GM19452 (cell line): ENCODE results near the gene C17orf113.
A peak's percentile ranks its signal among the peaks of the same experiment; 100 is the strongest.
"Not testable (repeated sequence)": the region's sequence is repeated elsewhere in the genome, so short reads cannot be mapped to it uniquely, and the experiment has no call there.

ENCODE experiments used
- ATAC-seq: cut with Tn5 transposase; IDR thresholded peaks from one replicate; pipeline ENCODE4 v1.9.1; 2021; ENCODE audit not compliant: unreplicated experiment

The C17orf113 gene

DNA sequence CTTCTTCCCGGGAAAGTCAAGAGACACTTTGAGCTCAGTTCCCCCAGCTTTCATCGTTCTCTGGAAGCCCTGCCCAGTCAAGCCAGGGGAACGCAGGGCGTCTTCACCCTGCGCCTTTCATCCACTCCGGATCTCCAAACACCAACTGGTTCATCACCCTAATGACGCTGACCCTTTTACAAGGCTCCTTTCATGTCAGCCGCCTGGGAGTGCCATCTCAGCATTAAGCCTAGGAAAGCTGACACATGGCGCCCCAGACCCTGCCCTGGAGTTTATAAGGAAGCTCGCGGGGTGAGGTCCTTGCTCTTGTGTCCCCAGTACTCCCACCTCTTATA, 32.6 kb downstream of the C17orf113 start:
- ATAC-seq = peak; percentile 5

DNA sequence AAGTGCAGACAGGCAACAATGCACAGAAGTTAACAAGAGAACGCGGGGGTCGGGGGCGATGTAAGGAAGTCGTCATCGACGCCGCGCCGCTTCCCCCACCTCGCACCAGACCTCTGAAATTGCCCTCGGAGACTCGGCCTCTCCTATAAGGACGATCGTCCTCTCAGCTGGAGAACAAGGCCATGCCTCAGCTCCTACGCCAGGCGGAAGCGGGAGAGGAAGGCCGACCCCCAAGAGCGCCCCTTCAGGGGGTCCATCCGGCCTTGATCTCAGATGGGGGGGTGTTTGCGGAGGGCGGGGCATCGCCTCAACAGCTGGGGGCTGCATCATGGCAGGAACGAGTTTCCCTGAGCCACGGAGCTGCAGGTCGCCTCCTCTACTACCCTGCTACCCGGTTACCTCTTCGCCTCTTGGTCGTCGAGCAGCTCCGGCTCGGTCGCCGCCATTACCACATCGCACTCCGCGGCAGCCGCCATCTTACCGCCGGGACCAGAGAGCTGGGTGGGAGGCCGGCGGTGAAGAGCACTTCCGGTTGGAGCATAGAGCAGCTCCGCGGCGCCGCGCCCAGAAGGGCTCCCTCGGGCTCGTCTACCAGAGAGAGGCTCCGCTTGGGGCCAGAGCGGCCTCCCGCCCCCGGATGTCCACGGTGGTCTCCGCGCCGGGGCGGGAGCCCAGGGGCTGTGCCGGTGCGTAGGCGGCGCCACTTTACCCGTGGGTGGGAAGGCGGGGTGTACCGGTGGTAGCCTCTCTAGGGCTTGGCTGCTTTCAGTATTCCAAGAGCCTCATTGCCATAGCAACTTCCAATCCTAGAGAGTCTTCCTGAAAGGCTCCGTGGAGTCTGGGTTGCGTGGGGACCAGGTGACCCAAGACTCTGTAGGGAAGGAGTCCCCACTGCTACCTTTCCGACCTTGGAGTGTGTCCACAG, 33.2 kb downstream of the C17orf113 start, which contains the start of gene DNAJC7:
Gene DNAJC7 (minus strand): TSS at position 499 of the 925 bp plus-strand sequence. CDS start 23 bp downstream, at position 476.
- peak; percentile 71 for ATAC-seq

DNA sequence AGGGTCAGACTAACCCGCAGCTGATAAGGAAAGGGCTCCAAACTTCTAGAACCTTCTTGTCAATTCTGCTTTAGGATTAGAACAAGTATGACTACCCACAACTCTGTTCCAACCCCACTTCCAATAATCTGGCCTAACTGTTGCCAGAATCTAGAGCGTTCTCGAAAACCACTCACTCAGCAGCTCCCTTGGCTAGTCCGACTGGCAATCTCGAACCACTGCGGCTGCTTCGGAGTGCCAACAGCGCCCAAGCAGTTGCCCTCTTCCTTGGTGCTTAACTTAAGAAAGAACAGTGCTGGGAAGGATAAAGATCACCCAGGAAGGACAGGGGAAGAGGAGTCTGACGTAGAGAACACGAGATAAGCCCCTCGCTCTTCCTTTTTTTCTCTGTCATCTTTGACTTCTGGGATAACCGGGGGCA, 34.0 kb downstream of the C17orf113 start:
- no peak for ATAC-seq

DNA sequence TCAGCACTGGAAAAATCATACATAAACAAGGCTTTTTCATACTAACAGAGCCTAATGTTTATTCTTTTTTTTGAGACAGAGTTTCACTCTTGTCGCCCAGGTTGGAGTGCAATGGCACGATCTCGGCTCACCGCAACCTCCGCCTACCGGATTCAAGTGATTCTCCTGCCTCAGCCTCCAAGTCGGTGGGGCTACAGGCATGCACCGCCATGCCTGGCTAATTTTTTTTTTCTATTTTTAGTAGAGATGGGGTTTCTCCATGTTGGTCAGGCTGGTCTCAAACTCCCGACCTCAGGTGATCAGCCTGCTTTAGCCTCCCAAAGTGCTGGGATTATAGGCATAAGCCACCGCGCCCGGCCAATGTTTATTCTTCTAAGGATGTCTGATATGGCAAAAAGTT, 36.7 kb downstream of the C17orf113 start:
- not testable (repeated sequence) for ATAC-seq

DNA sequence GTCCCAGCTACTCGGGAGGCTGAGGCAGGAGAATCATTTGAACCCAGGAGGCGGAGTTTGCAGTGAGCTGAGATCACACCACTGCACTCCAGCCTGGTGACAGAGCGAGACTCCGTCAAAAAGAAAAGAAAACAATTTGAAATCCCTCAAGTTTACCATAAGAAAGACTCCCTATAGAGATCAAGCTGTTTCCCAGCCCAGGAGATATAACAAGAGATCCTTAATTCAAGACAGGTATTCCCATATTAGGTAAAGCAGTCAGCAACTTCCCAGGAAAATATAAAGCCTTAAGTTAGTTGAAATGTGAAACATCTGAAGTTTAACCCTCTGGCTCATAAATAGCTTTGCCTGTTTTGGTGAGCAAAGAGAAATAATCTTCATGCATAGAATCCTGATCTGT, 38.0 kb downstream of the C17orf113 start:
- not testable (repeated sequence) for ATAC-seq

DNA sequence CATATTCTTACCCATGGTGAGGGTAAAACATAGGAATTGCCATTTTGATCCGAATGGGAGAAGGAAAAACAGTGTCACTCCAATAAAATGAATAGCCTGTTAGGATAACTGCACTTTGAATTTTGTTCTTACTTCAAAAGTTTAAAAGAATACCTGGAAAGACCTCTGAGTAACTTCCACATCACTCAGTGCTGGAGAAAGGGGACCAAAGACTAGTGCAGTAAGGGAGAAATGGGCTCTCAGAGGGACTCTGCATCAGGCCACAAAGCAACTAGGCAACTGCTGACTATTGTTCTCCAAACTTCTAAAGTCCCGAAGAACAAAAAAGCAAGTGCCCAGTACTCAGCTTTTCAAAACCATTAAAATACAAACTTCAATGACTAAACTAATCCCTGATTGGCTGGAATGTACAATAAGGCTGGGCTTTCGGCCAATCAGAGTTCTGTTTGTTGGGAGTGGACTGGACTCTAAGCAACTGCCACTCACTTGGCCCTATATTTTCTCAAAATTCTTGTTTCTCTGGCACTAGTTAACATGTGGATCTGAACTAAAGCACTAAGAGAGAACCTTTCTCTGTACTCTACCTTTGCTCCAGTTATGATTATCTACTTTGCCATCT, 39.4 kb downstream of the C17orf113 start:
- ATAC-seq = no peak

DNA sequence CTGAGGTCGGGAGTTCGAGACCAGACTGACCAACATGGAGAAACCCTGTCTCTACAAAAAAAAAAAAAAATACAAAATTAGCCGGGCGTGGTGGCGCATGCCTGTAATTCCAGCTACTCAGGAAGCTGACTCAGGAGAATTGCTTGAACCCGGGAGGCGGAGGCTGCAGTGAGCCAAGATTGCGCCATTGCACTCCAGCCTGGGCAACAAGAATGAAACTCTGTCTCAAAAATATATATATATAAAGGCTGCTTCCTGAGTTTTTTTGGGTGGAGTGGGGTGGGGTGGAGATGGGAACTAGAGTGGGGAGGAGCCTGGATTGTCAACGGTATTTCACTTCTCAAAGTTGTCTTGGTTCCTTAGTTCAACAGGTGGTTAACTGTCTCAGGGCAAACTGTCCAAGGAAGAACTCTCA, 40.1 kb downstream of the C17orf113 start:
- not testable (repeated sequence) for ATAC-seq

DNA sequence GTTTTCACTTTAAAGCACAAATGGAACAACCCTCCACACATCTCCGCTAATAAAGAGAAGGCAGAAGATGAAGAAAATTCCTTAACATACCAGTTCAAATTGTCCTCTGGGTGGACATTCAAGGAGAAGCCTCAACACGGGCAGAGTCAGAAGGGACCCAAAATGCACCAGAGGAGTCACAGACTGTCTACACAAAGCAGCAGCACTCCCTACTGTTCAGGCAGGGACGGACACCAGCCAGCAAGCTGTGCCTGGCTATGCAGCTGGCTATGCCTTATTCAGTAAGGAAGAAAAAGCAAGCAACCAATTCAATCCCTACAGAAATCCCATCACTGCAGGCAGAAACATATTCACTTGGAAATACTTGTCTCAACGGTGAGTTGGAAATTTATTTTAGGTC, 41.2 kb downstream of the C17orf113 start:
- ATAC-seq = no peak

DNA sequence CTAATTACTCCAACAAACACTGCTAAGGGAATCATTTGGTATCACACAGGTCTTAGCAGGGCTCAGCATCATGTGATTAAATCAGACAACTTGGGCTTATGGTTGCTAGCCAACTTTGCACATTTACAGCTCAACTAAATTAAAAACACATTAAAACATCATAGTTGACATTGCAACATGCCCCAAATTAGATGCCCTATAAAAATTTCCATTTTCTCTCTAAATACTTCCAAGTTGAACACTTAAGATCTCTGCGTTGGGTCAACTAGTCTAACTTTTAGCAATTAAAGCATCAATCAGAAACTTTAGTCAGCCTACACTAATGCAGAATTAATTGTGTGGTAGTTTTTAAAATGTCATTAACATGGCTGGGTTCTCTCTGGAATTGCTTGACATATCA, 45.2 kb downstream of the C17orf113 start:
- no peak for ATAC-seq

DNA sequence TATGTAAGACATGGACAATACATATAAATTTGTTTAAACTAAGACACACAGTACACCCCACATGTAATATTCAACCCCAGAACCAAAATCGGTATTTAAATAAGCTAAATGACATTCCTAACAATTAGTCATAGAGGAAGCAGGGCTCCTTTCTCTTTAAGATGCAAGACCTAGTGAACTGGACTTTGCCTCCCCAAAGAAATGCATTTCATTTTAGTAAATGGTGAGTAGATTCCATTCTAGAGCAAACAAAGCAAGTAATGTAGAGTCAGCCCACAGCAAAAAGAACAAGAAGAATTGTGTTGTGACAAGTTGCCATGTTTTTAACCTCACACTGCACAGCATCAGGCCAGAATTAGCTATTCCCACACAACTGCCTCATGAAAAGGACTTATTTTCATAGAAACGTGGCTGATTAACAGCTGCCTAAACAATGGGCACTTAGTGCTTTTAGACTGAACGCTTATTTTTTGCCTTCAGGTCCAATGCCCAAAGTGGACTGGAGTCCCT, 47.6 kb downstream of the C17orf113 start:
- ATAC-seq = no peak

DNA sequence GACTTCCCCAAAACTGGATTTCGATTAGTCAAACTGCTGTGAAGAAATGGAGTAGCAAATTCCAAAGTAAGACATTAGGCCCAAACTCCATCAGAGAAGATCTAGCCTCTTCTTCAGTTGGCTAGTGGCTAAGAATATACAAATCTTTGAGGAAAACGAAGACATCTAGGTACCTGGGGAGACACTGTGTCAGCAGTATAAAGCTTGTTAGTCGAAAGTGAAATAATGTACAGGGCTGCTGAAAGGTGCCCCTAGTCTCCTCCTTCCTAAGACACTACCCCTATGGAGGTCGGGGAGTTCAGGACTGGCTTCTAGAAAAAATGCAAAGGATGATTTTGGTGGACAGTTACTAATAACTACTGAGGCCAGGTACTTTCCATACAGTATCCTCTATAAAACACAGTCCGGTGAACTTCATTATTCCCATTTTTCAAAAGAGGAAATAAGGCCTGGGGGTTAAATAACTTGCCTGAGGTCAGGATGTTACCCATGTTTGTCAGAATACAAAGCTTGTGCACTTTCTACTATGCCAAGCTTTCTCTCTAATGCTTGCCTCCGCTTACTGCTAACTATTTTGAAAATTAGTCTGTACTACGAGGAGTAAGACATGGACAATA, 48.1 kb downstream of the C17orf113 start:
- no peak for ATAC-seq

DNA sequence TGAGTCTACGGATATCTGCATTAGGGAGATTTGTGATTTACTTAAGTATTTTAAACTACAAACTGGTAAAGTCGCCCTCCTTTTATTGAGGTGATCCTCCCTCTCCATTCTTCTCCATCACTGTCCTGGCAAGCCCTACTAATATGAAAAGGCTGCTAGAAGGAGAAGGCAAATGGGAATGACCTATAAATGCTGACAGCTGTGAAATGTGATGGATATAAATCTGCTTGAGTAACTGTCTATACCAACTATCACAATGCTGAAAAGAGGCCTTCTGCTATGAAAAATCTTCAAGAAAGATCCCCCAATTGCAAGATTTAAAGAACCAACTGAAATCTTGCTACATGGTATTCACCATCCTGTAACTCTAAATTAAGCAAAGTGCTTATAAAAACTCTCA, 48.7 kb downstream of the C17orf113 start:
- ATAC-seq = no peak

DNA sequence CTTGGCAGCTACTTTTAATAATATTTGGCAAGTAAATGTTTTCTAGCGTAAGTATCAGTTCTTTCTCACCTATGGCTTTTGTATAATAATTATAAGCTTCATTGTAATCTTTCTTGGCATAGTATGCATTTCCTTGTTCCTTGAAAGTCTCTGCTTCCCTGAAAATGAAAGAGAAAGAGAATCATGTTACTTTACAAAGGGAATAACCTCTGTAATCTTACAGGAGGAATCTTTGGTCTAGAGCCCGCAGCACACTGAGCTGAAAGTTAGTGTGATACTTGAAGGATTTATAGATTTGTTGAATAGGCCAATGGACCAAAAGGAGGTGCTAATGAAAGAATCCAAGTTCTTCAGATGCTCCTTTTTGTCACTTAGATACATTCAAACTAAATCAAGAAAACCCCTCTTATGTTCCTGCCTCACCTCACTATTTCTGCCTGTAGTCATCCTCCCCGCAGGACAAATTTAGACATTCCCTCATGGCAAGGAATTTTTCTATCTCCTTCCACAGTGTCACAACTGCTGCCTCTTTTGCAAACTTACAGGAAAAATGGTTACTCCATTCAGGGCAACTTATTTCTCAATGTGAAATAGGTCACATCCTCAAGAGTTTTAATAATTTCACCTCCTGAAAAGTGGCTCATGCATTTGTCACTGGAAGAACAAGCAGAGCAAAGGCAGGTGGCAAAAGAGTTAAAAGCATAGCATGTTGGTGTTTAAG, 49.8 kb downstream of the C17orf113 start:
- ATAC-seq = no peak

DNA sequence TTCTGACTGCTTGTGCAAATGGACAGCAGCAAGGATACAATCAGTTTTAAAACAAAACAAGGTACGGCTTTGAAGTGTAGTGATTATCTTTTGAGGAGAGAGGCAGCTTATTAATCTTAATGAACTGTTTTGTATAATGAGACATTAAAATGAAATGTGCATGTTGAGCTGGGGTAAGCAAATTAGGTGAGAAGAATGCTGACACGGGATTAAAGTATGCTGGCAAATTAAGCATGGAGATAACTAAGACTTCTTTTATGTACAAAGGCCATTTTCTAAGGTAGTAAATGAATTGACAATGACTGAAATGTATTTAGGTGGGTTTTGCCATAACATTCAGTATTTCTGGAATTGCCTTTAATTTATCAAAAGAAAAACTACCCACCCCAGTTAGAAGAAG, 51.9 kb downstream of the C17orf113 start:
- no peak for ATAC-seq

DNA sequence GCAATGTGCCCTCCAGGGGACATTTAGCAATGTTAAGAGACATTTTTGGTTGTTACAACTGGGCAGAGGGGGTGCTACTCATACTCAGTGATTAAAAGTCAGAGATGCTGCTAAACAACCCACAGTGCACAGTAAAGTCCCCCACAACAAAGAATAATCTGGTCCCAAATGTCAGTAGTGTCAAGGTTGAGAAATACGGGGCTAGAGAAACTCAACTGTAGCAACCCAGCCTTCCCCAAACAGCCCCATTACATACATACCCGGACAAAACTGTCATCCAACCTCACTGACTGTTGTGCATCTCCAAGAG, 53.6 kb downstream of the C17orf113 start:
- no peak for ATAC-seq

DNA sequence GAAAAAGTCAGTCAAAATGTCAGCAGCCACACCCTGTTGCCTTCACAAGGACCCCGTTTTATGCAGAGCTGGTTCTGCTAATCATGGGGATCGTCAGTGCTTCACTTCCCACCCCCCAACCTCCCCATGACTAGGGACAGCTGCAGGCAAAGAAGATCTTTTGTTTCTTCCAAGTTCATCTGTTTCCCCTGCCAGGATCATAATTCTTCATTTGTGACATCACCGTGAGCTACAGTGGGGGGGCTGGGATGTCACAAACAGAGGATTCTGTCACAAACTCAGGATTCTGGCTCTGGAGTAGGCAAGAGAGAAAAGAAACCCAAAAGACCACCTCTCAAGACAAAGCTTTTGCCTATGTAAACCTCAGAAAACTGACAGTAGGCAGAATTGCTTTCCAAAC, 57.8 kb downstream of the C17orf113 start:
- no peak for ATAC-seq

DNA sequence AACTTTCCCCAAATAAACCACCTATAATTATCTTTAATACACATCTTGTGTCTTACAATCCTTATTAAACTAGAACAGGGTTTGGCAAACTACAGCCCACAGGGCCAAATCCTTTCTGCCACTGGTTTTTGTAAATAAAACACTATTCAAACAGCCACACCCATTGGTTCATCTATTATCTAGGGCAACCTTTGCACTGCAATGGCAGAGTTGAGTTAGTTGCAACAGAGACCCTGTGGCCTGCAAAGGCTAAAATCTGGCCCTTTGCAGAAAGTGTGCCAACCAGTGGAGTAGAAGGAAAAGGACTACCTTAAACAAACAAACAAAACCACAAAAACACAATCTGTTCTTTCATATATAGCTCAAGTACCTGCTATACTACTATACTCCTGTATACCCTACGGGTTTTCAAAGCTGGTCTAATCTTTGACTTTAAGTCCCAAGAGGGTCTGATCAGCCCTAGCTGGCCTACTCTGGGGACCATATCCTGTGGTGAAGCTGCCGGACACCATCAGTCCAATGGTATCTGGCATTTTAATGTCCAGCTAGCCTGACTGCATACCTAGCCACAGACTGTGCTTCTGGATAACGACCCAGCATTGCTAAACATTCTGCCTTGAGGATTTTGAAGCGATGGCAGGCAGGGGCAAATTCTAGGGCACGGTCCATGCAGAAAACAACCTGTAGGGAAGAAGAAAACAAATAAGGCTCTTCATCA, 60.5 kb downstream of the C17orf113 start:
- ATAC-seq = no peak

DNA sequence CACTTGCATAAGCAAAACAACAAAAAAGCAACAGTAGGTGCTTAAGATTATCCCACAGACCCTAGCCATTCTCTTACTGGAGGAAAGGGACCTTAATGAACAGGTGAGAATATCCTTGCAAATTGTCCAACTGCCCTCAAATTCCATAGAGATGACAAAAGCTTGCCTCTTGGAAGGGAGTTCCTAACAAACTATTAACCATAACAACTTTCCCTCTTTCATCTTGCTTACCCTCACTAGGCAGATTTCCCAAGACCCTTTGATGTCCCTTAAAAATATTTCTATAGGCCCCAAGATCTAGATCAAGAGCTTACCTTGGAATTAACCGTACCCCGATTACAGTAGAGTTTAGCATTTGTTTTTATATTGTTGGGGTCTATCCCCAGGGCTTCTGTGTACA, 62.0 kb downstream of the C17orf113 start:
- ATAC-seq = no peak
